ENCODE data around the gene FCN3. TPM values are rescaled to one million over a fixed set of nuclear protein-coding genes. Genes with fewer than 3 reads are reported as not detected.

Gene FCN3
- total and polyA plus RNA-seq, 2 experiments from 2014 or later = not detected

GRCh38 chr1:27380224-27380623, 5.6 kb upstream of the FCN3 start:
- WGBS (ENCODE audit: low lambda C conversion rate, missing lambda C conversion rate) = 100% methylated on average over 4 of the region's 4 CpGs
- DNase-seq (ENCODE audit: low spot score) = no peak
- Histone ChIP-seq H3K4me2 (no peak overlapping the region), H3K9me2 (replicated peaks; ENCODE audit: insufficient read depth) (no peaks in the 10 kb centered on the region), H3K79me2 (no peaks in the 10 kb centered on the region), H3K27ac (no peak overlapping the region), H4K20me1 (ENCODE audit: insufficient read depth, poor library complexity, severe bottlenecking) (no peaks in the 10 kb centered on the region), H3K36me3 (replicated peaks; ENCODE audit: insufficient read depth, low read depth) (no peaks in the 10 kb centered on the region), H3K27me3 (no peaks in the 10 kb centered on the region), H3K4me1 (ENCODE audit: insufficient read depth) (no peaks in the 10 kb centered on the region), H3K4me3 (no peak overlapping the region), H2AFZ (no peak overlapping the region), H3K9me3 (ENCODE audit: low read depth) (no peaks in the 10 kb centered on the region)
- TF ChIP-seq EZH2phosphoT487 (IDR thresholded peaks at IDR 0.05; ENCODE audit: low read depth, severe bottlenecking, unreplicated experiment) (no peak), EZH2 (IDR thresholded peaks at IDR 0.05; ENCODE audit: borderline replicate concordance) (no peak)
- TF ChIP-seq, protein P1, sequence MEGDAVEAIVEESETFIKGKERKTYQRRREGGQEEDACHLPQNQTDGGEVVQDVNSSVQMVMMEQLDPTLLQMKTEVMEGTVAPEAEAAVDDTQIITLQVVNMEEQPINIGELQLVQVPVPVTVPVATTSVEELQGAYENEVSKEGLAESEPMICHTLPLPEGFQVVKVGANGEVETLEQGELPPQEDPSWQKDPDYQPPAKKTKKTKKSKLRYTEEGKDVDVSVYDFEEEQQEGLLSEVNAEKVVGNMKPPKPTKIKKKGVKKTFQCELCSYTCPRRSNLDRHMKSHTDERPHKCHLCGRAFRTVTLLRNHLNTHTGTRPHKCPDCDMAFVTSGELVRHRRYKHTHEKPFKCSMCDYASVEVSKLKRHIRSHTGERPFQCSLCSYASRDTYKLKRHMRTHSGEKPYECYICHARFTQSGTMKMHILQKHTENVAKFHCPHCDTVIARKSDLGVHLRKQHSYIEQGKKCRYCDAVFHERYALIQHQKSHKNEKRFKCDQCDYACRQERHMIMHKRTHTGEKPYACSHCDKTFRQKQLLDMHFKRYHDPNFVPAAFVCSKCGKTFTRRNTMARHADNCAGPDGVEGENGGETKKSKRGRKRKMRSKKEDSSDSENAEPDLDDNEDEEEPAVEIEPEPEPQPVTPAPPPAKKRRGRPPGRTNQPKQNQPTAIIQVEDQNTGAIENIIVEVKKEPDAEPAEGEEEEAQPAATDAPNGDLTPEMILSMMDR (IDR thresholded peaks at IDR 0.05; ENCODE audit: poor library complexity) = no peak

- H2AFZ ChIP-seq = no peak overlapping the region
- H3K36me3 ChIP-seq (replicated peaks; ENCODE audit: insufficient read depth, low read depth) = no peaks in the 10 kb centered on the region
- no peak overlapping the region for H3K27ac ChIP-seq
- H3K79me2 ChIP-seq = no peaks in the 10 kb centered on the region
- DNase-seq (ENCODE audit: low spot score) = no peak
- no peaks in the 10 kb centered on the region for H3K9me3 ChIP-seq (ENCODE audit: low read depth)
- H3K4me2 ChIP-seq = no peak overlapping the region
- H3K27me3 ChIP-seq = no peaks in the 10 kb centered on the region
- H4K20me1 ChIP-seq (ENCODE audit: insufficient read depth, poor library complexity, severe bottlenecking) = no peaks in the 10 kb centered on the region
- no peak overlapping the region for H3K4me3 ChIP-seq
- 77% methylated on average over 11 of the region's 11 CpGs for WGBS (ENCODE audit: low lambda C conversion rate, missing lambda C conversion rate)
- H3K9me2 ChIP-seq (replicated peaks; ENCODE audit: insufficient read depth) = no peaks in the 10 kb centered on the region
- TF ChIP-seq EZH2 (IDR thresholded peaks at IDR 0.05; ENCODE audit: borderline replicate concordance) = no peak
- no peak for TF ChIP-seq EZH2phosphoT487 (IDR thresholded peaks at IDR 0.05; ENCODE audit: low read depth, severe bottlenecking, unreplicated experiment)
- TF ChIP-seq, protein P1 (IDR thresholded peaks at IDR 0.05; ENCODE audit: poor library complexity) = no peak
- H3K4me1 ChIP-seq (ENCODE audit: insufficient read depth) = no peaks in the 10 kb centered on the region
Measured at GRCh38 chr1:27379564-27380122, 5.0 kb upstream of the FCN3 start.

DNA sequence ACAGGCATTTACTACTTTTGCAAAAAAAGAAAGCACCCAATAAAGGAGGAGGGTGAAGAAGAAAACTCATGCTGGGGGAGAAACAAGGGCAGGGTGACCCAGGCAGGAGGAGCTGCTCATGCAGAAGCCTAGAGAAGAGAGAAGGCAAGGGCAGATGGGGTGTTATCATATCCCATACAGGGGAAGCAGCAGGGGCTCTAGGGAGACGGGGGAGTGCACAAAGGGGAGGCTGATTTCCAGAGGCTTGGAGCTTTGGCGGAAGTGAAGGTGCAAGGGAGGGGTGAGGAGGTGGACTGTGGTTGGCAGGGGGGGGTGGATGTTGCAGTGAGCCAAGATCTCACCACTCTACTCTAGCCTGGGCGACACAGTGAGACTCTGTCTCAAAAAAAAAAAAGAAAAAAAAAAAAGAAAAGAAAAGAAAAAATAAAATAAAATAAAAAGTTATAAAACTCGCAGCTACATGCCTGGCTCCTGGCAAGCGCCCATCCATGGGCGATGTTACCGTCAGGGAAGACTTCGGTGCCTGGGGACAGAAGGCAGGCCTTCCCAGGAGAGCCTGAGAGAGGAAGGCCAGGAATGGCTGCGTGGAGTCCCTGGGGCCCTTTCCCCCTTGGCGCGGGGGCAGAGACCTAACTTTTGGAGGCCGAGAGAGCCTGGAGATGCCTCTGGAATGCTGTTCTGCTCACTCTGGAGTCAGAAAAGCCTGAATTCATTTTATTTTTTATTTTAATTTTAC, 3.3 kb upstream of the FCN3 start:
- H4K20me1 ChIP-seq (ENCODE audit: insufficient read depth, poor library complexity, severe bottlenecking) = no peaks in the 10 kb centered on the region
- H2AFZ ChIP-seq = no peak overlapping the region
- no peaks in the 10 kb centered on the region for H3K79me2 ChIP-seq
- no peaks in the 10 kb centered on the region for H3K36me3 ChIP-seq (replicated peaks; ENCODE audit: insufficient read depth, low read depth)
- no peaks in the 10 kb centered on the region for H3K4me1 ChIP-seq (ENCODE audit: insufficient read depth)
- H3K4me2 ChIP-seq = no peak overlapping the region
- WGBS (ENCODE audit: low lambda C conversion rate, missing lambda C conversion rate) = 94% methylated on average over 11 of the region's 12 CpGs
- H3K9me3 ChIP-seq (ENCODE audit: low read depth) = no peaks in the 10 kb centered on the region
- H3K4me3 ChIP-seq = no peak overlapping the region
- H3K9me2 ChIP-seq (replicated peaks; ENCODE audit: insufficient read depth) = no peaks in the 10 kb centered on the region
- no peak for DNase-seq (ENCODE audit: low spot score)
- H3K27me3 ChIP-seq = no peaks in the 10 kb centered on the region
- no peak overlapping the region for H3K27ac ChIP-seq
- TF ChIP-seq EZH2phosphoT487 (IDR thresholded peaks at IDR 0.05; ENCODE audit: low read depth, severe bottlenecking, unreplicated experiment) = no peak
- TF ChIP-seq EZH2 (IDR thresholded peaks at IDR 0.05; ENCODE audit: borderline replicate concordance) = no peak
- TF ChIP-seq, protein P1 (IDR thresholded peaks at IDR 0.05; ENCODE audit: poor library complexity) = no peak

Measured in hepatocyte (in vitro differentiated cells).